Daoy (cell line): ENCODE data around the gene ATE1. TPM values are rescaled to one million over a fixed set of nuclear protein-coding genes. Genes with fewer than 3 reads are reported as not detected.

Source experiments
- DNase-seq: peaks from one replicate; pipeline ENCODE4 v3.0.0-alpha.2; 2015; ENCODE audit warnings: low read depth
- total RNA-seq: library from RNA; depleted of rRNA; stranded (reverse); fragments of >200 nt; shearing (Covaris generic); gene quantifications from 2 replicates; pipeline ENCODE4 v1.2.3, GENCODE V29; 2014; rRNA removed

Gene ATE1
- total RNA-seq, 1 experiment from 2014 or later: 18.2 TPM

GRCh38 chr10:121696854-121697253 lies 231.0 kb downstream of the ATE1 start:
- DNase-seq: peak; percentile 14

- no peak for DNase-seq
Observed at GRCh38 chr10:121695731-121696464, 231.9 kb downstream of the ATE1 start.

GRCh38 chr10:121694966-121695643 lies 232.7 kb downstream of the ATE1 start:
- DNase-seq: no peak

- no peak for DNase-seq
Observed at GRCh38 chr10:121694327-121694965, 233.4 kb downstream of the ATE1 start.

- no peak for DNase-seq
Observed at GRCh38 chr10:121692626-121693025, 235.2 kb downstream of the ATE1 start.

- DNase-seq: no peak
Observed at GRCh38 chr10:121690970-121691369, 236.9 kb downstream of the ATE1 start.

Other genes with a start within 250 kb of the ATE1 start
- 62.9 and 86.0 TPM in 2 replicates for gene NSMCE4A, start 47.2 kb upstream of the ATE1 start, total RNA-seq
- gene TACC2, start 61.1 kb upstream of the ATE1 start, total RNA-seq: 10.1 and 15.7 TPM in 2 replicates